SK-N-SH treated with all-trans-retinoic acid at 6 μM for 48 hours (cell line): ENCODE data around the gene ELFN1.

Experiments
- ARNTL ChIP-seq: fragments of 450-650 bp; formaldehyde crosslinking; IDR thresholded peaks from 2 replicates; pipeline ENCODE4 v1.5.0; 2020; ENCODE audit warnings: low read depth, mild to moderate bottlenecking, moderate library complexity, borderline replicate concordance
- ESRRG ChIP-seq: fragments of 250-450 bp; sonication (Bioruptor Pico); IDR thresholded peaks from 2 replicates; pipeline ENCODE4 v1.6.1; 2021; ENCODE audit warnings: mild to moderate bottlenecking

GRCh38 chr7:1639071-1639470 lies 31.0 kb upstream of the ELFN1 start:
- no peak for TF ChIP-seq ESRRG (CRISPR knock-in tag)
- no peak for TF ChIP-seq ARNTL
